ENCODE data around the gene TBC1D32.

TBC1D32 gene

DNA sequence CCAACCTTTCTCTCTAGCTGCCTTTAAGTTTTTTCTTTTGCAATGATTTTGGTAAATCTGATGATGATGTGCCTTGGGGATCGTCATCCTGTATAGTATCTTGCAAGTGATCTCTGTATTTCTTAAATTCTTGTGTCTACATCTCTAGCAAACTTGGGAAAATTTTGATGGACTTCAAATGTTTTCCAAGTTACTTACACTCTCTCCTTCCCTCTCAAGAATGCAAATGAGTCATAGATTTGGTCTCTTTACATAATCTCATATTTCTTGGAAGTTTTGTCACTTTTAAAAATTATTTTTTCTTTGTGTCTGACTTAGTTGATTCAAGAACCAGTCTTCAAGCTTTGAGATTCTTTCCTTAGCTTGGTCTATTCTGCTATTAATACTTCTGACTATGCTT is 176.4 kb downstream of the TBC1D32 start:
- H3K27me3 ChIP-seq (ENCODE audit: insufficient read depth, low read length) = no peaks in the 10 kb centered on the region
- H3F3A ChIP-seq (ENCODE audit: insufficient read depth, low read length) = no peaks in the 10 kb centered on the region
- TF ChIP-seq, protein P1, sequence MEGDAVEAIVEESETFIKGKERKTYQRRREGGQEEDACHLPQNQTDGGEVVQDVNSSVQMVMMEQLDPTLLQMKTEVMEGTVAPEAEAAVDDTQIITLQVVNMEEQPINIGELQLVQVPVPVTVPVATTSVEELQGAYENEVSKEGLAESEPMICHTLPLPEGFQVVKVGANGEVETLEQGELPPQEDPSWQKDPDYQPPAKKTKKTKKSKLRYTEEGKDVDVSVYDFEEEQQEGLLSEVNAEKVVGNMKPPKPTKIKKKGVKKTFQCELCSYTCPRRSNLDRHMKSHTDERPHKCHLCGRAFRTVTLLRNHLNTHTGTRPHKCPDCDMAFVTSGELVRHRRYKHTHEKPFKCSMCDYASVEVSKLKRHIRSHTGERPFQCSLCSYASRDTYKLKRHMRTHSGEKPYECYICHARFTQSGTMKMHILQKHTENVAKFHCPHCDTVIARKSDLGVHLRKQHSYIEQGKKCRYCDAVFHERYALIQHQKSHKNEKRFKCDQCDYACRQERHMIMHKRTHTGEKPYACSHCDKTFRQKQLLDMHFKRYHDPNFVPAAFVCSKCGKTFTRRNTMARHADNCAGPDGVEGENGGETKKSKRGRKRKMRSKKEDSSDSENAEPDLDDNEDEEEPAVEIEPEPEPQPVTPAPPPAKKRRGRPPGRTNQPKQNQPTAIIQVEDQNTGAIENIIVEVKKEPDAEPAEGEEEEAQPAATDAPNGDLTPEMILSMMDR (IDR thresholded peaks at IDR 0.05; ENCODE audit: low read length) = no peak
- TF ChIP-seq EZH2 (IDR thresholded peaks at IDR 0.05; ENCODE audit: borderline replicate concordance, low read length) = no peak
- H2AFZ ChIP-seq (ENCODE audit: low read length) = no peak overlapping the region
- no peaks in the 10 kb centered on the region for H3K36me3 ChIP-seq (ENCODE audit: insufficient read depth, low read length)
- no peak overlapping the region for H3K4me2 ChIP-seq (ENCODE audit: low read length)
- H3K4me3 ChIP-seq (ENCODE audit: low read depth, low read length, poor library complexity, severe bottlenecking) = no peak overlapping the region
- H3K9ac ChIP-seq (ENCODE audit: low read length) = no peak overlapping the region
- no peaks in the 10 kb centered on the region for H3K4me1 ChIP-seq (ENCODE audit: insufficient read depth, low read length, severe bottlenecking)
- H3K27ac ChIP-seq (ENCODE audit: low read depth, low read length, poor library complexity, severe bottlenecking) = no peak overlapping the region
- no peaks in the 10 kb centered on the region for H3K9me2 ChIP-seq (ENCODE audit: low read depth, low read length)
- H3K79me2 ChIP-seq (ENCODE audit: insufficient read depth, low read length) = no peaks in the 10 kb centered on the region
- H4K20me1 ChIP-seq (ENCODE audit: insufficient read depth, low read length) = no peaks in the 10 kb centered on the region
- no peaks in the 10 kb centered on the region for H3K9me3 ChIP-seq (ENCODE audit: low read length)

DNA sequence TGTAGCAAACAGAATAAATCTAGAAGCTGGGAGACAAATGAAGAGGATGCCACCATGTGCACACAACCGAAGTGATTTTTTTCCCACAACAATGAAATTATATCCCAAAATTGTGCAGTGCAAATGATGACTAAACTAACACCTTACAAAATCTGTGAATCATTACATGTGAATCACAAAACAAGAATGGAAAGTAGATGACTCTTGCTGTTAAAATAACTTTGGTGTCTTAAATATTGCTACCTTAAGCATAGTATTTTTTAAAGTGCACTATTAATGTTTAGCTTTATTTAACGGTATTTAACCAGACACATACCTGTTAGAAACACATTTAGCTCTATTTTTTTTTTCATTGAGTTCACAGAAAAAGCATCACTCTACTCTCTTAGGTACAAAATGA is 190.8 kb downstream of the TBC1D32 start:
- Histone ChIP-seq H3K4me1 (ENCODE audit: insufficient read depth, low read length, severe bottlenecking) (no peaks in the 10 kb centered on the region), H3K36me3 (ENCODE audit: insufficient read depth, low read length) (no peaks in the 10 kb centered on the region), H3K4me2 (ENCODE audit: low read length) (no peak overlapping the region), H3K27me3 (ENCODE audit: insufficient read depth, low read length) (no peaks in the 10 kb centered on the region), H4K20me1 (ENCODE audit: insufficient read depth, low read length) (no peaks in the 10 kb centered on the region), H3K4me3 (ENCODE audit: low read depth, low read length, poor library complexity, severe bottlenecking) (no peak overlapping the region), H3K9ac (ENCODE audit: low read length) (no peak overlapping the region), H3K9me2 (ENCODE audit: low read depth, low read length) (no peaks in the 10 kb centered on the region), H3F3A (ENCODE audit: insufficient read depth, low read length) (no peaks in the 10 kb centered on the region), H3K9me3 (ENCODE audit: low read length) (no peaks in the 10 kb centered on the region), H3K79me2 (ENCODE audit: insufficient read depth, low read length) (no peaks in the 10 kb centered on the region), H2AFZ (ENCODE audit: low read length) (no peak overlapping the region), H3K27ac (ENCODE audit: low read depth, low read length, poor library complexity, severe bottlenecking) (no peak overlapping the region)
- TF ChIP-seq, protein P1 (IDR thresholded peaks at IDR 0.05; ENCODE audit: low read length) = no peak
- TF ChIP-seq EZH2 (IDR thresholded peaks at IDR 0.05; ENCODE audit: borderline replicate concordance, low read length) = no peak

DNA sequence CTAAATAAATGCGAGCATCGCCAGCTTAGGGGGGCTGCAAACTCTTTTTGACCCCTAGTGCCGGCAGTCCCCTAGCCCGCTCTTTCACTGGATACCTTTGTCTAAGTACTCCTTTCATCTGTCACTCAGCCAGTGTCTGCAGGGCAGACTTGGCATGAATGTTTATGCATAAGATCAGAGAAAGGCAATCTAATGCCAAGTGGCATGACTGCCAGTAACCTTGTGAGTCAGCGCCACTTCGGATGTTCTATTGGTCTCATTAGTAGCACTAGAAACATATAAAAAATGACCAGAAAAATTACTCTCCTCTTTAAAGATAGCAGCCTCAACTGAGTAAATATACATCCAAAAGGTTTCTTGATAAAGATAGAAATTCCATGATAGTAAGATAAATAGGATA is 192.2 kb downstream of the TBC1D32 start:
- Histone ChIP-seq H3K4me3 (ENCODE audit: low read depth, low read length, poor library complexity, severe bottlenecking) (no peak overlapping the region), H3K79me2 (ENCODE audit: insufficient read depth, low read length) (no peaks in the 10 kb centered on the region), H2AFZ (ENCODE audit: low read length) (no peak overlapping the region), H3K27ac (ENCODE audit: low read depth, low read length, poor library complexity, severe bottlenecking) (no peak overlapping the region), H3K4me2 (ENCODE audit: low read length) (no peak overlapping the region), H3K4me1 (ENCODE audit: insufficient read depth, low read length, severe bottlenecking) (no peaks in the 10 kb centered on the region), H4K20me1 (ENCODE audit: insufficient read depth, low read length) (no peaks in the 10 kb centered on the region), H3F3A (ENCODE audit: insufficient read depth, low read length) (no peaks in the 10 kb centered on the region), H3K9ac (ENCODE audit: low read length) (no peak overlapping the region), H3K9me3 (ENCODE audit: low read length) (no peaks in the 10 kb centered on the region), H3K9me2 (ENCODE audit: low read depth, low read length) (no peaks in the 10 kb centered on the region), H3K27me3 (ENCODE audit: insufficient read depth, low read length) (no peaks in the 10 kb centered on the region), H3K36me3 (ENCODE audit: insufficient read depth, low read length) (no peaks in the 10 kb centered on the region)
- no peak for TF ChIP-seq EZH2 (IDR thresholded peaks at IDR 0.05; ENCODE audit: borderline replicate concordance, low read length)
- TF ChIP-seq, protein P1 (IDR thresholded peaks at IDR 0.05; ENCODE audit: low read length) = no peak

Data from OCI-LY1 (cell line).